Stimulated activated CD4-positive, alpha-beta T cell treated with anti-CD3 and anti-CD28 coated beads, Interleukin-1b, Interleukin-23, amount 100 ng/mL, for 4 hours (primary cell): ENCODE measurements around the gene ATP5F1E.
"Not testable (repeated sequence)": the region's sequence is repeated elsewhere in the genome, so short reads cannot be mapped to it uniquely, and the experiment has no call there.

Experiments used
- DNase-seq, 2 donors: peaks; one replicate each; pipeline ENCODE4 v3.0.0-alpha.2; 2020; ENCODE audit warnings: low read depth in 2 of 2

ATP5F1E gene

GRCh38 chr20:58988565-58988882 is 43.6 kb downstream of the ATP5F1E start:
- DNase-seq = no peak

- no peak for DNase-seq
Observed at GRCh38 chr20:58987790-58988564, 44.2 kb downstream of the ATP5F1E start.

GRCh38 chr20:58986968-58987517 is 45.1 kb downstream of the ATP5F1E start:
- no peak for DNase-seq

GRCh38 chr20:58986286-58986967 is 45.7 kb downstream of the ATP5F1E start:
- no peak for DNase-seq

- DNase-seq = no peak
Observed at GRCh38 chr20:58985656-58986055, 46.5 kb downstream of the ATP5F1E start.

- no peak for DNase-seq
Observed at GRCh38 chr20:58984691-58985090, 47.4 kb downstream of the ATP5F1E start.

GRCh38 chr20:58983115-58983468 is 49.0 kb downstream of the ATP5F1E start:
- DNase-seq = not testable (repeated sequence)

- DNase-seq = no peak
Observed at GRCh38 chr20:58982406-58983114, 49.6 kb downstream of the ATP5F1E start.

GRCh38 chr20:58981628-58982364 is 50.3 kb downstream of the ATP5F1E start:
- DNase-seq = no peak

- peak; percentile 89 to 95 for DNase-seq
Observed at GRCh38 chr20:58980711-58981627, 51.2 kb downstream of the ATP5F1E start, which contains the start of gene NELFCD. NELFCD (plus strand) TSS chr20:58981256; CDS start chr20:58981310, 54 bp downstream.

GRCh38 chr20:58978351-58979190 is 53.6 kb downstream of the ATP5F1E start:
- no peak for DNase-seq

GRCh38 chr20:58976061-58976730 is 55.9 kb downstream of the ATP5F1E start:
- DNase-seq = no peak
